ENCODE data around the gene ADRA2C.

The ADRA2C gene

GRCh38 chr4:3784454-3785291, 18.5 kb downstream of the ADRA2C start:
- Histone ChIP-seq H3K27ac (ENCODE audit: low read depth, low read length) (no peak overlapping the region), H3K4me2 (ENCODE audit: low read length) (no peak overlapping the region), H3K9me2 (replicated peaks; ENCODE audit: control insufficient read depth, low read length) (no peaks in the 10 kb centered on the region), H3K27me3 (ENCODE audit: control insufficient read depth, low read length) (no peaks in the 10 kb centered on the region), H3F3A (ENCODE audit: control insufficient read depth, insufficient read depth) (no peaks in the 10 kb centered on the region), H3K4me1 (ENCODE audit: control insufficient read depth, low read length) (no peaks in the 10 kb centered on the region), H4K20me1 (ENCODE audit: control insufficient read depth, insufficient read depth, low read depth, low read length) (no peaks in the 10 kb centered on the region), H3K36me3 (ENCODE audit: control insufficient read depth, low read length) (no peaks in the 10 kb centered on the region), H3K9me3 (ENCODE audit: control insufficient read depth, insufficient read depth, low read length) (peaks cover 8% of the 10 kb centered on the region; the same call in 1 of the 2 replicates), H3K79me2 (ENCODE audit: control insufficient read depth, low read length) (no peaks in the 10 kb centered on the region), H3K4me3 (ENCODE audit: low read length) (no peak overlapping the region)
- TF ChIP-seq EZH2phosphoT487 (IDR thresholded peaks at IDR 0.05; ENCODE audit: borderline replicate concordance, low read length) = no peak
- TF ChIP-seq CTCF (IDR thresholded peaks at IDR 0.05; ENCODE audit: low read depth, low read length, poor library complexity, severe bottlenecking) = no peak

- H3K27me3 ChIP-seq (ENCODE audit: control insufficient read depth, low read length) = no peaks in the 10 kb centered on the region
- no peaks in the 10 kb centered on the region for H3K79me2 ChIP-seq (ENCODE audit: control insufficient read depth, low read length)
- peaks cover 8% of the 10 kb centered on the region; the same call in 1 of the 2 replicates for H3K9me3 ChIP-seq (ENCODE audit: control insufficient read depth, insufficient read depth, low read length)
- no peak overlapping the region for H3K27ac ChIP-seq (ENCODE audit: low read depth, low read length)
- no peaks in the 10 kb centered on the region for H3K36me3 ChIP-seq (ENCODE audit: control insufficient read depth, low read length)
- no peak overlapping the region for H3K4me2 ChIP-seq (ENCODE audit: low read length)
- TF ChIP-seq EZH2phosphoT487 (IDR thresholded peaks at IDR 0.05; ENCODE audit: borderline replicate concordance, low read length) = no peak
- TF ChIP-seq CTCF (IDR thresholded peaks at IDR 0.05; ENCODE audit: low read depth, low read length, poor library complexity, severe bottlenecking) = no peak
- no peaks in the 10 kb centered on the region for H3F3A ChIP-seq (ENCODE audit: control insufficient read depth, insufficient read depth)
- no peak overlapping the region for H3K4me3 ChIP-seq (ENCODE audit: low read length)
- no peaks in the 10 kb centered on the region for H3K9me2 ChIP-seq (replicated peaks; ENCODE audit: control insufficient read depth, low read length)
- H4K20me1 ChIP-seq (ENCODE audit: control insufficient read depth, insufficient read depth, low read depth, low read length) = no peaks in the 10 kb centered on the region
- no peaks in the 10 kb centered on the region for H3K4me1 ChIP-seq (ENCODE audit: control insufficient read depth, low read length)
These were observed 19.0 kb downstream of the ADRA2C start for GRCh38 chr4:3785292-3785565.

- no peak overlapping the region for H3K4me2 ChIP-seq (ENCODE audit: low read length)
- no peak for TF ChIP-seq CTCF (IDR thresholded peaks at IDR 0.05; ENCODE audit: low read depth, low read length, poor library complexity, severe bottlenecking)
- no peak for TF ChIP-seq EZH2phosphoT487 (IDR thresholded peaks at IDR 0.05; ENCODE audit: borderline replicate concordance, low read length)
- H3K36me3 ChIP-seq (ENCODE audit: control insufficient read depth, low read length) = no peaks in the 10 kb centered on the region
- H3K4me3 ChIP-seq (ENCODE audit: low read length) = no peak overlapping the region
- H3K27ac ChIP-seq (ENCODE audit: low read depth, low read length) = no peak overlapping the region
- H3K9me2 ChIP-seq (replicated peaks; ENCODE audit: control insufficient read depth, low read length) = no peaks in the 10 kb centered on the region
- no peaks in the 10 kb centered on the region for H4K20me1 ChIP-seq (ENCODE audit: control insufficient read depth, insufficient read depth, low read depth, low read length)
- H3F3A ChIP-seq (ENCODE audit: control insufficient read depth, insufficient read depth) = no peaks in the 10 kb centered on the region
- no peaks in the 10 kb centered on the region for H3K27me3 ChIP-seq (ENCODE audit: control insufficient read depth, low read length)
- no peaks in the 10 kb centered on the region for H3K4me1 ChIP-seq (ENCODE audit: control insufficient read depth, low read length)
- H3K79me2 ChIP-seq (ENCODE audit: control insufficient read depth, low read length) = no peaks in the 10 kb centered on the region
- peaks cover 6% of the 10 kb centered on the region; the same call in 1 of the 2 replicates for H3K9me3 ChIP-seq (ENCODE audit: control insufficient read depth, insufficient read depth, low read length)
These were observed 20.1 kb downstream of the ADRA2C start for GRCh38 chr4:3786196-3786869.
